ENCODE data around the gene CERT1.

The CERT1 gene

DNA sequence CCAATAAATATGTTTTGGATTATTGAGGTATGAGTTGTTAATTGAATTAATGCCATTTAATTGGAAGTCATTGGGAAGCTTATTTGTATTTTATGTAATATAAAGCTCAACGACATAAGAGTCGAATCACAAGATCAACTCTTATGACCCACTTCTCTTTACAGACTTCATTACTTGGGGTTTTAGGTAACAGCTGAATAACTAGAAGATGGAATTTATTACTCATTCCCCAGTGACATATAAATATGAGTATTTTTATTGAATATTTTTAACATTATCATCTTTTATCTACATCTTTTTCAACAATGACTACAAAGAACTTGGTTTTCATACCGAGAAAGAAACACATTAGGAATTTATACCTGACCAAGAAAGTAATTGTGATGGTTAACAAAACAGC lies 153.3 kb downstream of the CERT1 start:
- Histone ChIP-seq H3K4ac (ENCODE audit: low read depth, low read length) (no peak overlapping the region), H4K5ac (ENCODE audit: low read length) (no peak overlapping the region), H3K36me3 (ENCODE audit: control insufficient read depth, insufficient read depth, low read length) (peaks cover 23% of the 10 kb centered on the region), H3K27ac (ENCODE audit: low read depth, low read length) (no peak overlapping the region), H2BK15ac (replicated peaks; ENCODE audit: low read depth) (no peak overlapping the region), H3K23ac (ENCODE audit: low read length) (no peak overlapping the region), H3K79me2 (ENCODE audit: control insufficient read depth, insufficient read depth, low read length) (no peaks in the 10 kb centered on the region), H3K4me1 (ENCODE audit: control insufficient read depth, low read depth, low read length) (no peaks in the 10 kb centered on the region), H2BK5ac (ENCODE audit: low read length) (no peak overlapping the region), H2AK5ac (ENCODE audit: low read length) (no peak overlapping the region), H4K8ac (ENCODE audit: low read depth, low read length) (no peak overlapping the region), H2BK120ac (ENCODE audit: low read depth, low read length) (no peak overlapping the region), H3K56ac (ENCODE audit: low read length) (no peak overlapping the region), H3K18ac (ENCODE audit: low read length) (no peak overlapping the region), H3K4me3 (ENCODE audit: low read length) (no peak overlapping the region), H3K9ac (ENCODE audit: low read length) (no peak overlapping the region), H3K27me3 (ENCODE audit: insufficient read depth, low read length, poor library complexity) (no peaks in the 10 kb centered on the region), H3K79me1 (ENCODE audit: low read length) (no peaks in the 10 kb centered on the region), H3K4me2 (ENCODE audit: low read length) (no peak overlapping the region)
- no CpG with 5 or more reads among the region's 3 CpGs for WGBS (ENCODE audit: extremely low coverage, insufficient coverage, low lambda C conversion rate)
- no peak for DNase-seq

DNA sequence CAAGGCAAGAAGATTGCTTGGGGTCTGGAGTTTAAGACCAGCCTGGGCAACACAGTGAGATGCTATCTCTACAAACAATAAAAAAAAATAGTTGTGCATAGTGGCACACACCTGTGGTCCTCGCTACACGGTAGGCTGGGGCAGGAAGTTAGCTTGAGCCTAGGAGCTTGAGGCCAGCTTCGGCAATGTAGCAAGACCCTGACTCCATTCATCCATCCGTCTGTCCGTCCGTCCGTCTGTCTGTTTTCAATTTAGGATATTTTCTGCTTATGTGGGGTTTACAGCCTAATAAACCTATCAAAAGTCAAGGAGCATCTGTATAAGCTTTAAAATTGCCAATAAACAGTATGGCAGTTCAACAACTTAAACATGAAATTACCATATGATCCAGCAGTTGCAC lies 154.7 kb downstream of the CERT1 start:
- H3K23ac ChIP-seq (ENCODE audit: low read length), result no peak overlapping the region
- H3K56ac ChIP-seq (ENCODE audit: low read length), result no peak overlapping the region
- H3K4me3 ChIP-seq (ENCODE audit: low read length), result no peak overlapping the region
- no peak for DNase-seq
- H3K27ac ChIP-seq (ENCODE audit: low read depth, low read length), result no peak overlapping the region
- no peak overlapping the region for H2BK15ac ChIP-seq (replicated peaks; ENCODE audit: low read depth)
- no peak overlapping the region for H2AK5ac ChIP-seq (ENCODE audit: low read length)
- no CpG with 5 or more reads among the region's 7 CpGs for WGBS (ENCODE audit: extremely low coverage, insufficient coverage, low lambda C conversion rate)
- no peak overlapping the region for H3K9ac ChIP-seq (ENCODE audit: low read length)
- peaks cover 23% of the 10 kb centered on the region for H3K36me3 ChIP-seq (ENCODE audit: control insufficient read depth, insufficient read depth, low read length)
- no peaks in the 10 kb centered on the region for H3K79me2 ChIP-seq (ENCODE audit: control insufficient read depth, insufficient read depth, low read length)
- H3K4ac ChIP-seq (ENCODE audit: low read depth, low read length), result no peak overlapping the region
- H2BK120ac ChIP-seq (ENCODE audit: low read depth, low read length), result no peak overlapping the region
- no peaks in the 10 kb centered on the region for H3K4me1 ChIP-seq (ENCODE audit: control insufficient read depth, low read depth, low read length)
- no peak overlapping the region for H3K18ac ChIP-seq (ENCODE audit: low read length)
- no peak overlapping the region for H3K4me2 ChIP-seq (ENCODE audit: low read length)
- H4K8ac ChIP-seq (ENCODE audit: low read depth, low read length), result no peak overlapping the region
- no peak overlapping the region for H4K5ac ChIP-seq (ENCODE audit: low read length)
- H3K79me1 ChIP-seq (ENCODE audit: low read length), result no peaks in the 10 kb centered on the region
- H2BK5ac ChIP-seq (ENCODE audit: low read length), result no peak overlapping the region
- no peaks in the 10 kb centered on the region for H3K27me3 ChIP-seq (ENCODE audit: insufficient read depth, low read length, poor library complexity)

DNA sequence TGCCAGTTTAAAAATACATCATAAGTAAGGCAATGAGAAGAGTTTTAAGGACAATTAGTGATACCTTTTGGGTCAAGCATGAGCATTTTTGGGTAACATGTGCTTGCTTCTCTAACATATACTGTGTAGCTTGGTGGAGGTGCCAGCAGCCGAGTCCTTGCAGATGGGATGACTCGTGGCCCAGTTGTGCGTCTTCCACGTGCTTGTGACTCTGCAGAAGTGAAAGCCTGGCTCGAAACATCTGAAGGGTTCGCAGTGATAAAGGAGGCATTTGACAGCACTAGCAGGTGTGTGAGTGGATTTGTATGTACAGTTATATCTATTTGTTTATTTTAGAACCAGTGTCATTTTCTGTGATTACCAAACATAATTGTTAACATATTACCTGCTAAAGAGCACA lies 156.2 kb downstream of the CERT1 start:
- no peaks in the 10 kb centered on the region for H3K4me1 ChIP-seq (ENCODE audit: control insufficient read depth, low read depth, low read length)
- peaks cover 24% of the 10 kb centered on the region for H3K36me3 ChIP-seq (ENCODE audit: control insufficient read depth, insufficient read depth, low read length)
- no CpG with 5 or more reads among the region's 6 CpGs for WGBS (ENCODE audit: extremely low coverage, insufficient coverage, low lambda C conversion rate)
- H3K27me3 ChIP-seq (ENCODE audit: insufficient read depth, low read length, poor library complexity), result no peaks in the 10 kb centered on the region
- H3K18ac ChIP-seq (ENCODE audit: low read length), result no peak overlapping the region
- no peak overlapping the region for H3K27ac ChIP-seq (ENCODE audit: low read depth, low read length)
- H3K56ac ChIP-seq (ENCODE audit: low read length), result no peak overlapping the region
- no peak overlapping the region for H2BK15ac ChIP-seq (replicated peaks; ENCODE audit: low read depth)
- DNase-seq, result no peak
- H4K5ac ChIP-seq (ENCODE audit: low read length), result no peak overlapping the region
- H3K23ac ChIP-seq (ENCODE audit: low read length), result no peak overlapping the region
- no peak overlapping the region for H3K4ac ChIP-seq (ENCODE audit: low read depth, low read length)
- H3K79me1 ChIP-seq (ENCODE audit: low read length), result no peaks in the 10 kb centered on the region
- H3K4me2 ChIP-seq (ENCODE audit: low read length), result no peak overlapping the region
- H3K4me3 ChIP-seq (ENCODE audit: low read length), result no peak overlapping the region
- no peak overlapping the region for H2AK5ac ChIP-seq (ENCODE audit: low read length)
- H4K8ac ChIP-seq (ENCODE audit: low read depth, low read length), result no peak overlapping the region
- H3K9ac ChIP-seq (ENCODE audit: low read length), result no peak overlapping the region
- no peaks in the 10 kb centered on the region for H3K79me2 ChIP-seq (ENCODE audit: control insufficient read depth, insufficient read depth, low read length)
- H2BK120ac ChIP-seq (ENCODE audit: low read depth, low read length), result no peak overlapping the region
- no peak overlapping the region for H2BK5ac ChIP-seq (ENCODE audit: low read length)

DNA sequence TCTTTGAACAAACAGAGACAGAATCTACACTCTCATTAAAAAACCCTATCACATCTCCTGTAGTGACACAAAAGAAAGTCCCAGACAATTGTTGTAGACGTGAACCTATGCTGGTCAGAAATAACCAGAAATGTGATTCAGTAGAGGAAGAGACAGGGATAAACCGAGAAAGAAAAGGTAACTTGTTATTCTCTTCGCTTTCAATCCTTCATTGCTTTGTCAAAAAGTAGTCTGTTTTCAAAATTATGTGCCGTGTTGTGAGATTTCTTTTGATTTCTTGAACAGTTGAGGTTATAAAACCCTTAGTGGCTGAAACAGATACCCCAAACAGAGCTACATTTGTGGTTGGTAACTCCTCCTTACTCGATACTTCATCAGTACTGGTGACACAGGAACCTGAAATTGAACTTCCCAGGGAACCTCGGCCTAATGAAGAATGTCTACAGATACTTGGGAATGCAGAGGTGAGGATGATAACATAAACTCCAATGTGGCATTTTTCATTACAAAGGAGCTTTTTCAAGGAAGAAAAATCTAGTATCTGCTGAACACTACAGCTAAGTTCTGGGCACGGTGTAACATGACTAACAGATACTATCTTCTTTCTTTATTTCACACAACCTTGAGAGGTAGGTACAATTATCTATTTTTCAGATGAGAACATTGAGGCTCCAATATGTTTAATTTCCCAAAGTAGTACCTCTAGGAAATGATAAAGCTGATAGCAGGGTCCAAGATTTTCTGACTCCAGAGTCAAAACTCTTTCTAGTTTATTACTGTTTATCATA lies 160.1 kb downstream of the CERT1 start:
- peaks cover 13% of the 10 kb centered on the region for H3K36me3 ChIP-seq (ENCODE audit: control insufficient read depth, insufficient read depth, low read length)
- no peaks in the 10 kb centered on the region for H3K27me3 ChIP-seq (ENCODE audit: insufficient read depth, low read length, poor library complexity)
- H3K23ac ChIP-seq (ENCODE audit: low read length), result no peak overlapping the region

DNA sequence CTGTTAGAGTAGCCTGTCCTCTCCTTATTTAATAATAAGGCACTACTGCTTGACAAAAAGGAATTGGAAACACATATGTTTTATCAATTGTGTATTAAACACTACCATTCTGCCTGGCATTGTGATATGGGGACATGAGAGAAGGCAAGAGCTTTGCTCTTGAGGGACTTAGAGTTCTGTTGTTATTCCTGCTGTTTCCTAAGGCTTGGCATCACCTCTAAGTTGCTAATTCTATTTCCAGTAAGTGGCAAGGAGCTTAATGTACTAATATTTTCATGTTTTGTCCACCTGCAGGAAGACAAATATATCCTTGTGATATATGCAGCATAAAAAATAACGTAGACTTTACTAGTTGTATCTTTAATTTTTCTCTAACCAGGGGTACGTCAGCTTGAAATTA lies 161.8 kb downstream of the CERT1 start:
- Histone ChIP-seq H3K4me2 (ENCODE audit: low read length) (no peak overlapping the region), H2BK15ac (replicated peaks; ENCODE audit: low read depth) (no peak overlapping the region), H3K79me2 (ENCODE audit: control insufficient read depth, insufficient read depth, low read length) (peaks cover 9% of the 10 kb centered on the region), H2AK5ac (ENCODE audit: low read length) (no peak overlapping the region), H4K5ac (ENCODE audit: low read length) (no peak overlapping the region), H2BK120ac (ENCODE audit: low read depth, low read length) (no peak overlapping the region), H3K56ac (ENCODE audit: low read length) (no peak overlapping the region), H3K4ac (ENCODE audit: low read depth, low read length) (no peak overlapping the region), H3K27me3 (ENCODE audit: insufficient read depth, low read length, poor library complexity) (no peaks in the 10 kb centered on the region), H3K27ac (ENCODE audit: low read depth, low read length) (no peak overlapping the region), H3K79me1 (ENCODE audit: low read length) (peaks cover 2% of the 10 kb centered on the region), H3K23ac (ENCODE audit: low read length) (no peak overlapping the region), H4K8ac (ENCODE audit: low read depth, low read length) (no peak overlapping the region), H2BK5ac (ENCODE audit: low read length) (no peak overlapping the region), H3K4me1 (ENCODE audit: control insufficient read depth, low read depth, low read length) (no peaks in the 10 kb centered on the region), H3K18ac (ENCODE audit: low read length) (no peak overlapping the region), H3K36me3 (ENCODE audit: control insufficient read depth, insufficient read depth, low read length) (peaks cover 8% of the 10 kb centered on the region), H3K4me3 (ENCODE audit: low read length) (no peak overlapping the region), H3K9ac (ENCODE audit: low read length) (no peak overlapping the region)
- WGBS (ENCODE audit: extremely low coverage, insufficient coverage, low lambda C conversion rate), result no CpG with 5 or more reads among the region's 2 CpGs
- no peak for DNase-seq

More for the DNA sequence above, 160.1 kb downstream of the CERT1 start:
- no peak overlapping the region for H3K56ac ChIP-seq (ENCODE audit: low read length)
- H3K79me1 ChIP-seq (ENCODE audit: low read length), result peaks cover 2% of the 10 kb centered on the region
- no peak overlapping the region for H4K5ac ChIP-seq (ENCODE audit: low read length)
- H4K8ac ChIP-seq (ENCODE audit: low read depth, low read length), result no peak overlapping the region
- peaks cover 6% of the 10 kb centered on the region for H3K79me2 ChIP-seq (ENCODE audit: control insufficient read depth, insufficient read depth, low read length)
- no peak overlapping the region for H3K27ac ChIP-seq (ENCODE audit: low read depth, low read length)
- H2BK120ac ChIP-seq (ENCODE audit: low read depth, low read length), result no peak overlapping the region
- H3K4me3 ChIP-seq (ENCODE audit: low read length), result no peak overlapping the region
- H3K4me1 ChIP-seq (ENCODE audit: control insufficient read depth, low read depth, low read length), result no peaks in the 10 kb centered on the region
- no peak for DNase-seq
- no peak overlapping the region for H2BK15ac ChIP-seq (replicated peaks; ENCODE audit: low read depth)
- no peak overlapping the region for H2BK5ac ChIP-seq (ENCODE audit: low read length)
- H3K4me2 ChIP-seq (ENCODE audit: low read length), result no peak overlapping the region
- H3K18ac ChIP-seq (ENCODE audit: low read length), result no peak overlapping the region
- no CpG with 5 or more reads among the region's 7 CpGs for WGBS (ENCODE audit: extremely low coverage, insufficient coverage, low lambda C conversion rate)
- H2AK5ac ChIP-seq (ENCODE audit: low read length), result no peak overlapping the region
- no peak overlapping the region for H3K9ac ChIP-seq (ENCODE audit: low read length)
- H3K4ac ChIP-seq (ENCODE audit: low read depth, low read length), result no peak overlapping the region

DNA sequence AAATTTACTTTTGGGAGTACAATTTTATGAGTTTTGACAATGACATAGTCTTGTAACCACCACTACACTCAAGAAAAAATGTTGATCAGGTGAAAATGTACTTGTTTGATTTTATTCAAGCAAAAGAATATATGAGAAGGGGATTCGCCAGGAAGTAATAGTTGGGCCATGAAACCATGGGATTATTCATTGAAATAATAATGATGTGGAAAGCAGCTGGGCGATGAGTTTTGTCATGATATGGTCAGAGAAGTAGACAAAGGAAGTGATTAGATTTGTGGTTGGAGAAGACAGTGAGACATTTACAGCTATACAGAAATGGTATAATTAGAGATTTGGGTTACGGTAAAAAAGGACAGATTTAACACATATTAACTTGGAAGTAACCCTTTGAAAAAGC lies 163.2 kb downstream of the CERT1 start:
- H3K79me1 ChIP-seq (ENCODE audit: low read length), result peaks cover 2% of the 10 kb centered on the region
- H2BK15ac ChIP-seq (replicated peaks; ENCODE audit: low read depth), result no peak overlapping the region
- no peak overlapping the region for H3K4me3 ChIP-seq (ENCODE audit: low read length)
- H4K8ac ChIP-seq (ENCODE audit: low read depth, low read length), result no peak overlapping the region
- 100% methylated on average over 1 of the region's 3 CpGs for WGBS (ENCODE audit: extremely low coverage, insufficient coverage, low lambda C conversion rate)
- H3K18ac ChIP-seq (ENCODE audit: low read length), result no peak overlapping the region
- no peaks in the 10 kb centered on the region for H3K27me3 ChIP-seq (ENCODE audit: insufficient read depth, low read length, poor library complexity)
- H3K9ac ChIP-seq (ENCODE audit: low read length), result no peak overlapping the region
- H2BK120ac ChIP-seq (ENCODE audit: low read depth, low read length), result no peak overlapping the region
- H4K5ac ChIP-seq (ENCODE audit: low read length), result no peak overlapping the region
- no peak overlapping the region for H2BK5ac ChIP-seq (ENCODE audit: low read length)
- H2AK5ac ChIP-seq (ENCODE audit: low read length), result no peak overlapping the region
- H3K4ac ChIP-seq (ENCODE audit: low read depth, low read length), result no peak overlapping the region
- H3K36me3 ChIP-seq (ENCODE audit: control insufficient read depth, insufficient read depth, low read length), result peaks cover 7% of the 10 kb centered on the region
- H3K4me1 ChIP-seq (ENCODE audit: control insufficient read depth, low read depth, low read length), result no peaks in the 10 kb centered on the region
- H3K79me2 ChIP-seq (ENCODE audit: control insufficient read depth, insufficient read depth, low read length), result peaks cover 13% of the 10 kb centered on the region
- H3K4me2 ChIP-seq (ENCODE audit: low read length), result no peak overlapping the region
- H3K56ac ChIP-seq (ENCODE audit: low read length), result no peak overlapping the region
- DNase-seq, result no peak
- H3K23ac ChIP-seq (ENCODE audit: low read length), result no peak overlapping the region
- no peak overlapping the region for H3K27ac ChIP-seq (ENCODE audit: low read depth, low read length)

Measured in mesendoderm (in vitro differentiated cells).